ENCODE measurements around the gene ZNF620.
A peak's percentile ranks its signal among the peaks of the same experiment; 100 is the strongest.
"Not testable (repeated sequence)": the region's sequence is repeated elsewhere in the genome, so short reads cannot be mapped to it uniquely, and the experiment has no call there.

Gene ZNF620

DNA sequence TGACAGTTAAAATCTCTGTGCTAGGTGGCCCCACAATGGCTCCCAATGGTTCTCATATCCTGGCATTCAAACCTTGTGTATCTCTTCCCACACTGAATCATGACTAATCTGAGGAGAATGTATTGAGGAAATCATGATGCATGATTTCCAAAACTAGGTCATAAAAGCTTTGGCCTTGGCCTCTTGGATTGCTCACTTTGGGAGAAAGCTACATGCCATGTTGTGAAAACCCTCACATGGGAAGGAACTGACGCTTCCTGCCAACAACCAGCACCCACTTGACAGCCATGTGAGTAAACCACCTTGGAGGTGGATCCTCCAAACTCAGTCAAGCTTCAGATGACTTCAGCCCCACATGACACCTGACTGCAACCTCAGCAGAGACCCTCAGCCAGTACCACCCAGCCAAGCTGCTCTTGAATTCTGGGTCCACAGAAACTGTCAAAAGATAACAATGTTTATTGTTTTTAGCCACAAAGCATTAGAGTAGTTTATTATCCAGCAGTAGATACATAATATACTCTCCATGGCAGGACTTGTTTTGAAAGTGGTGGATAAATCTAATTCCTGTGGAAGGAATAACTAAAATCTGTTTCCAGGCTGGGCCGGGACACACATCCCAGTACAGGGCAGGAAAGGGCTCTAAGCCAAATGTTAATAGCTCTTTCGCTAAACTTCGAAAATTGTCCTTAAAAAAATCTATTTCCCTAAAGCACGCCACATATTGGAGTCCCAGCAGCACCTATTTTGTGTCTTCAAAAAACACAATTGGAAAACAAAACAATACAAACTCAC is 1.0 kb upstream of the ZNF620 start:
- DNase-seq = no peak

- no peak for DNase-seq
Measured at GRCh38 chr3:40511031-40511718, 5.3 kb downstream of the ZNF620 start.

- DNase-seq = no peak
Measured at GRCh38 chr3:40516201-40516600, 10.4 kb downstream of the ZNF620 start.

GRCh38 chr3:40518067-40518466 is 12.2 kb downstream of the ZNF620 start:
- no peak for DNase-seq

DNA sequence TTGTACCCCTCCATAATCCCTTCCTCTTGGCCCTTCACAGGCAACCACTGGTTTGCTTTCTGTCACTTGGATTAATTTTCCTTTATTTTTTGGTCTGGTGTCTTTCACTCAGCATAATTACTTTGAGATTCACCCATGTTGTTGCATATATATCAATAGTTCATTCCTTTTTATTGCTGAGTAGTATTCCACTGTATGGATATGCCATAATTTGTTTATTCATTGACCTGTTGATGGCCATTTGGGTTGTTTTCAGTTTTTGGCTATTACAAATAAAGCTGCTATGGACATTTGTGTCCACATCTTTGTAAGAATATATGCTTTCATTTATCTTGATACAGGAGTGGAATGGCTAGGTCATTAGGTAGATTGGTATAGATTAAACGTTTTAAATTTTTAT is 13.0 kb downstream of the ZNF620 start:
- no peak for DNase-seq

- DNase-seq = no peak
Measured at GRCh38 chr3:40521254-40521653, 15.4 kb downstream of the ZNF620 start.

DNA sequence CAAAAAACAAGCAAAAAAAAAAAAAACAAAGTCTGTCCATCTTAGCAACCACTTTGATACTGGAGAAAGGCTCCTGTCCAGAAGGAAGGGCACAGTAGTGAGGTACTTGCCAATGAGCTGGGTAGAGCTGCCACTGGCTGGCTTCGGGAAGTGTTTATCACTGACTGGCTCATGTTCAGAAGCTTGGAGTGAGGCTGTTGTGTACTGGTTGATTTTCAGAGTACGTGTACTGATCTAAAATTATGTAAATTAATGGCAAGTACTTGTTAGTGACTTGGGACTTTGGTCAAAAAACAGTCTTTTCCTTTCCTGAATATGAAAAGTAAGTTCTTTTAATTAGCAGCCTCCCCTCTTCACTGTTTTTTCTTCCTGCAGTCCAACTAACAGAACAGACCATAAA is 17.9 kb downstream of the ZNF620 start:
- DNase-seq = peak; percentile 1

GRCh38 chr3:40524222-40524567 is 18.4 kb downstream of the ZNF620 start:
- no peak for DNase-seq

DNA sequence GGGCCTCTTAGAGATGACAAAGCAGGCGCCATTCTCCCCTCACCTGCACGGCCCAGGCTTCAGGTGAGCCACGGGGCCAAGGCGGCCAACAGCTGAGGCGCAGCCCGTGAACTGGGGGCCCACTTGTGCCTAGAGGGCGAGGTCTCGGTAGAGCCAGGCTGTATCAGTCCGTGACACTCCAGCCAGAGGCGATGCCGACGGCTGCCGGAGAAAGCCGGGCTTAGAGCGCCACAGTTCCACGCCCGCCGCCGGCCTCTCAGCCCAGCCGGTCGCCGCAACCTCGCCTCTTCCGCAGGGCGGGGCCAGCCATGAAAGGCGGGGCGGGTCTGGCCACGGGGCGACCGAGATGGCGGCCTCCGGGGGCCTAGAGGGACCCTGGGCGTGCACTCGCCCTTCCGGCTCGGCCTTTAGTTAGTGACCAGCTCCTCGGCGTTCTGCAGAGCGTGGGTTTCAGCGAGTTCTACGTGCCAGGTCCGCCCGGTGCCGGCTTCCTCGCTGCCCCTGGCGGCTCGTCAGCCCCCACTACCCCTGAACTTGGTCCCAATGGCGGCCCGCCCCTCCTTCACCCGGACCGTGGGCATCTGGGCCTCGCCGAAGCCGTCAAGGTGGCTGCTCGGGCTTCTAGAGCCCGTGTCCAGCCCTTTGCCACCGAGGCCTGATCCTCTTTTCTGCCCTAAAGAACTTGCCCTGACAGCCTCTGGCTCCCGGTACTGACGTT is 18.9 kb downstream of the ZNF620 start, which contains the start of gene ZNF621:
Gene ZNF621, plus strand, starts transcription at position 393 of the 718 bp plus-strand sequence. CDS start 881 bp downstream, outside the sequence.
- DNase-seq = peak; percentile 87

GRCh38 chr3:40528426-40528825 is 22.6 kb downstream of the ZNF620 start:
- DNase-seq = no peak

DNA sequence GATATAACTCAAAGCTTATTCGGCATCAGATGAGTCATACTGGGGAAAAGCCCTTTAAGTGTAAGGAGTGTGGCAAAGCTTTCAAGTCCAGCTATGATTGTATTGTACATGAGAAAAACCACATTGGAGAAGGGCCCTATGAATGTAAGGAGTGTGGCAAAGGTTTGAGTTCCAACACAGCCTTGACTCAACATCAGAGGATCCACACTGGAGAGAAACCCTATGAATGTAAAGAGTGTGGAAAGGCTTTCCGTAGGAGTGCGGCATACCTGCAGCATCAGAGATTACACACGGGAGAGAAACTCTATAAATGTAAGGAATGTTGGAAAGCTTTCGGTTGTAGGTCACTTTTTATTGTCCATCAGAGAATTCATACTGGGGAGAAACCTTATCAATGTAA is 26.4 kb downstream of the ZNF620 start:
- no peak for DNase-seq

- DNase-seq = no peak
Measured at GRCh38 chr3:40534283-40534682, 28.4 kb downstream of the ZNF620 start.

- DNase-seq = peak; percentile 50
Measured at GRCh38 chr3:40546816-40547215, 41.0 kb downstream of the ZNF620 start.

DNA sequence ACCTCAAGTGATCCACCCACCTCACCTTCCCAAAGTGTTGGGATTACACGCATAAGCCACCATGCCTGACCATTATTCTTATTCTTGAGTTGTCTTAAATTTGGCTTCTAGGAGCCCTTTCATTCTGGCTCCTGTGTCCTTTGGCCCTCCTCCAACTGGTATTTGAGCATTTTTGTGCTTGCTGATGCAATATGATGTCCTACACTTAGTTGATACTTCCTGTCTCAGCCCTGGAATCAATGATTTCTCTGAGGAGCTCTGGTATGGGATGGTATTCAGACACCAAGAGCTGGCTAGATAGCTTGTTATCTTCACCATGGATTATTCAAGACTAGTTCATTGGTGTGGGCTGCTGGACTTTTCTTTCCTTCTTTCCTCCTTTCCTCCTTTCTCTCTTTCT is 44.3 kb downstream of the ZNF620 start:
- no peak for DNase-seq

GRCh38 chr3:40557575-40558161 is 51.8 kb downstream of the ZNF620 start:
- DNase-seq = no peak

GRCh38 chr3:40562482-40562881 is 56.6 kb downstream of the ZNF620 start:
- peak; percentile 40 for DNase-seq

DNA sequence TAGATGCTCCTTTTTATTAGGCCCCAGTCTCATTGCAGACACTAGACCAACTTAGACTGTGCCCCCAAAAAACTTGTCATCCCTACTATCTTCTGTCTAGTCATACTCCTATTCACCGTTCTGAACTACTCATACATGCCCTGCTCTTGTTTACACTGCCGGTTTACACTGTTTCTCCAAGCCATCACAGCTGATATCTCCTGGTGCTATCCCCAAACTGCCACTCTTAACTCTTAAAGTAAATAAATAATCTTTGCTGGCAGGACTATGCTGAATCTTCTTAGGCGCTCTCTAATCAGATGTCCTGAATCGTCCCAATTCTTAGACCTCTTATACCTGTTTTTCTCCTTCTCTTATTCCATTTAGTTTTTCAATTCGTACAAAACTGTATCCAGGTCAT is 59.8 kb downstream of the ZNF620 start:
- DNase-seq = not testable (repeated sequence)

DNA sequence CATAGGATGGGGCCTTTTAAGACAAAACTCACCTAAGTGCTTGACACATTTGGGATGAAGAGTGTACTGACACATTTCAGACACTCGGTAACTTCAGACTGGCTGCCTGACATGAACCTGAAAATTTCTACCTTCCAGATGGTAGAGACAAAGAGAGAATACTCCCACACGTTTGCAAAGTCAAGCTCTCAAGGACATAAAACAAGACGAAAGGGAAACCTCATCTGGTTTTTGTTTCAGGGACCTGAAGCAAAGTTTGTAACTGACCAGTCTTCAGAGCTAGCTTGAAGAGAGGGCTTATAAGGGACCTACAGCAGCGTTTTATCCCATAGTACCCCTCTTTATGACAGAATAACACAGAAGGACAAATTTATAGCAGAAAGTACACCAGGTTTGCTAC is 60.9 kb downstream of the ZNF620 start:
- no peak for DNase-seq

All from NCI-H82 (cell line).